Karpas-422 (cell line): ENCODE measurements around the gene CHURC1. TPM values are rescaled to one million over a fixed set of nuclear protein-coding genes. Genes with fewer than 3 reads are reported as not detected.

Experiments
- DNase-seq: peaks from one replicate; pipeline ENCODE4 v3.0.0-alpha.2; 2015
- H2AFZ ChIP-seq: fragments of 200-600 bp; sonication (generic); 2 replicates; pipeline ENCODE4 v1.6.1; 2014; ENCODE audit warnings: antibody characterized with exemption, low read length, mixed read lengths
- H3K27ac ChIP-seq: fragments of 200-600 bp; sonication (generic); 2 replicates; pipeline ENCODE4 v1.5.1; 2014; ENCODE audit warnings: mild to moderate bottlenecking, low read length, moderate library complexity
- H3K27me3 ChIP-seq: fragments of 200-600 bp; sonication (generic); 2 replicates; pipeline ENCODE4 v1.6.1; 2014; ENCODE audit warnings: low read length, mixed read lengths
- H3K36me3 ChIP-seq: fragments of 200-600 bp; sonication (generic); 2 replicates; pipeline ENCODE4 v1.6.1; 2014; ENCODE audit warnings: low read length, mixed read lengths; ENCODE audit not compliant: insufficient read depth
- H3K4me1 ChIP-seq: fragments of 200-600 bp; sonication (generic); 2 replicates; pipeline ENCODE4 v1.6.1; 2014; ENCODE audit warnings: mild to moderate bottlenecking, low read length, mixed read lengths
- H3K4me2 ChIP-seq: fragments of 200-600 bp; sonication (generic); 2 replicates; pipeline ENCODE4 v1.6.1; 2014; ENCODE audit warnings: low read length, low read depth, mild to moderate bottlenecking; ENCODE audit not compliant: poor library complexity, severe bottlenecking
- H3K4me3 ChIP-seq: fragments of 200-600 bp; sonication (generic); 2 replicates; pipeline ENCODE4 v1.5.1; 2014; ENCODE audit warnings: mild to moderate bottlenecking, antibody characterized with exemption, low read length, mixed read lengths
- H3K79me2 ChIP-seq: fragments of 200-600 bp; sonication (generic); 2 replicates; pipeline ENCODE4 v1.6.1; 2014; ENCODE audit warnings: mild to moderate bottlenecking, low read length, mixed read lengths
- H3K9ac ChIP-seq: fragments of 200-600 bp; sonication (generic); 2 replicates; pipeline ENCODE4 v1.6.0; 2014; ENCODE audit warnings: low read length
- H3K9me2 ChIP-seq: fragments of 200-600 bp; sonication (generic), shearing (Covaris generic); replicated peaks from 2 replicates; pipeline ENCODE4 v1.6.0; 2014; ENCODE audit warnings: mild to moderate bottlenecking, low read length, moderate library complexity; ENCODE audit not compliant: insufficient read depth
- H3K9me3 ChIP-seq: fragments of 300-700, 200-600 bp; sonication (generic); 2 replicates; pipeline ENCODE4 v1.6.1; 2014; ENCODE audit warnings: low read length, mixed read lengths
- H4K20me1 ChIP-seq: fragments of 200-600 bp; sonication (generic); 2 replicates; pipeline ENCODE4 v1.6.1; 2014; ENCODE audit warnings: mild to moderate bottlenecking, antibody characterized with exemption, low read length, low read depth; ENCODE audit not compliant: insufficient read depth
- total RNA-seq: library from RNA; depleted of rRNA; stranded (reverse); fragments of >200 nt; shearing (Covaris generic); gene quantifications from 2 replicates; pipeline ENCODE4 v1.2.3, GENCODE V29; 2014; ENCODE audit warnings: low replicate concordance

The CHURC1 gene
- total RNA-seq, 1 experiment from 2014 or later, result 136 TPM

DNA sequence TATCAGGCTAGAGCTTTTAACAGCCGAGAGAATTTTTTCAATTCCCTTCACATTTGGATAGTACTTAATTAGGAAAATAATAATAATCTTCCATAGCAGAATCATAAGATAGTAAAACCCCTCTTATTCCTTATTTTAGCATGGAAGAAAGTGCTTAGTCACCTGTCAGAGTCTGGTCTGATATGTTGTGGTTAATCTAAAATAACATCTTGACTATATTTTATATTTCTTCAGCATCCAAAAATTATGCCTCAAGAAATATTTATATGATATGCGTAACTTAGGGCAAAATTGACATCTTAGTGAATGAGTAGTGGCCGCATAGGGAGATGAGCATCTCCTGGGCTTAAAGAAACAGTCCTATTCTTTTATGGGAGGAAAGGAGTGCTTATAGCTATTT is 12.8 kb downstream of the CHURC1 start:
- Histone ChIP-seq H3K9me2 (no peaks in the 10 kb centered on the region), H2AFZ (no peak overlapping the region), H3K4me3 (no peak overlapping the region), H3K4me2 (no peak overlapping the region), H3K9me3 (no peaks in the 10 kb centered on the region), H3K9ac (no peak overlapping the region), H3K36me3 (peaks cover 81% of the 10 kb centered on the region), H3K27ac (no peak overlapping the region), H3K4me1 (no peaks in the 10 kb centered on the region), H4K20me1 (peaks cover 20% of the 10 kb centered on the region; the same call in 1 of the 2 replicates), H3K27me3 (no peaks in the 10 kb centered on the region), H3K79me2 (peaks cover 97% of the 10 kb centered on the region)
- DNase-seq, result no peak

GRCh38 chr14:64928239-64929013 is 14.2 kb downstream of the CHURC1 start:
- no peaks in the 10 kb centered on the region for H3K4me1 ChIP-seq
- H3K9me3 ChIP-seq, result no peaks in the 10 kb centered on the region
- H3K4me3 ChIP-seq, result no peak overlapping the region
- H3K4me2 ChIP-seq, result no peak overlapping the region
- peaks cover 17% of the 10 kb centered on the region for H4K20me1 ChIP-seq
- no peak for DNase-seq
- no peak overlapping the region for H2AFZ ChIP-seq
- H3K9ac ChIP-seq, result no peak overlapping the region
- peaks cover 95% of the 10 kb centered on the region for H3K36me3 ChIP-seq
- H3K9me2 ChIP-seq, result no peaks in the 10 kb centered on the region
- no peak overlapping the region for H3K27ac ChIP-seq
- H3K27me3 ChIP-seq, result no peaks in the 10 kb centered on the region
- peaks cover 98% of the 10 kb centered on the region for H3K79me2 ChIP-seq

- DNase-seq, result no peak
- Histone ChIP-seq H4K20me1 (peaks cover 17% of the 10 kb centered on the region), H3K4me3 (no peak overlapping the region)
Measured at GRCh38 chr14:64929014-64929359, 14.7 kb downstream of the CHURC1 start.

DNA sequence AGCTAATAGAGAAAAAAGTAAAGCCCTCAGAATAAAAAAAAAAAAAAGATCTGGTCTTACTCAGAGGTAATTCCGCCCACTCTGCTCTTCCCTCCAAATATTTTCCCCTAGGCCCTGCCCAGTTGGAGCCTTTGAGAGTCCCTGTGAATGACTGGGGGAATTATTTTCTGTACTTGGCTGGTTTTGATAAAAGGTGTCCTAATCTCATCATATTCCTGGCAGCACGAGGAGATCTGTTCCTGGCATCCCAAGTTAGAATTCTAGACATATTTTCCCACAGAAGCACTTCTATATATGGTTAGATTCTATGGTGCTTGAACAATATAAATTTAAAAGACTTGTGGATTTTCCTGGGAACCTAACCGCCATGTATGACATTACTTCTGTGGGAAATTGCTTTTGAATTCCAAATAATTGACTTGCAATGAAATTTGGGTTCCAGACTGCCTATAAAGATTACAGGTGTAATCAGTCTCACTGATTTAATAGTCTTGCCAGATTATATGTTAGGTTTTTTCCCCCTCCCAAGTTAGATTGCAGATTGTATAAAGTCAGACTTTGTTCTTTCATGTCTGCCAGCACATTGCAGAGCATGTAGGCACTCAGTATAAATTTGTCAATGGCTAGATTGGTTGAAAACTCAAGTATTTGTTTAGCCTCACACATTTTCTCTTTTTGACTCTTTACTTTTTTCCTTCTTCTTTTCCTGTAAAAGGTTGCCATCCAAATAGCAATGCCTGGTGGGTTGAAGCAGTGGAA is 16.0 kb downstream of the CHURC1 start:
- Histone ChIP-seq H3K79me2 (peaks cover 95% of the 10 kb centered on the region), H3K4me1 (no peaks in the 10 kb centered on the region), H4K20me1 (peaks cover 17% of the 10 kb centered on the region), H3K9me2 (no peaks in the 10 kb centered on the region), H3K4me3 (no peak overlapping the region), H3K36me3 (peaks cover 92% of the 10 kb centered on the region), H3K9me3 (no peaks in the 10 kb centered on the region), H2AFZ (no peak overlapping the region), H3K27me3 (no peaks in the 10 kb centered on the region), H3K9ac (no peak overlapping the region), H3K4me2 (no peak overlapping the region), H3K27ac (no peak overlapping the region)
- DNase-seq, result no peak

More at GRCh38 chr14:64929014-64929359, 14.7 kb downstream of the CHURC1 start:
- Histone ChIP-seq H3K79me2 (peaks cover 98% of the 10 kb centered on the region), H3K27me3 (no peaks in the 10 kb centered on the region), H3K9me2 (no peaks in the 10 kb centered on the region), H3K27ac (no peak overlapping the region), H3K9me3 (no peaks in the 10 kb centered on the region), H3K4me1 (no peaks in the 10 kb centered on the region), H3K9ac (no peak overlapping the region), H3K36me3 (peaks cover 95% of the 10 kb centered on the region), H3K4me2 (no peak overlapping the region), H2AFZ (no peak overlapping the region)

- no peak for DNase-seq
- Histone ChIP-seq H3K9me3 (no peaks in the 10 kb centered on the region), H3K36me3 (peaks cover 91% of the 10 kb centered on the region), H4K20me1 (peaks cover 13% of the 10 kb centered on the region), H3K4me1 (no peaks in the 10 kb centered on the region), H3K9ac (no peak overlapping the region), H3K27me3 (no peaks in the 10 kb centered on the region), H3K9me2 (no peaks in the 10 kb centered on the region), H3K79me2 (peaks cover 96% of the 10 kb centered on the region), H2AFZ (no peak overlapping the region), H3K4me2 (no peak overlapping the region), H3K27ac (no peak overlapping the region), H3K4me3 (no peak overlapping the region)
Measured at GRCh38 chr14:64931123-64931522, 16.9 kb downstream of the CHURC1 start.

GRCh38 chr14:64932231-64932630 is 18.0 kb downstream of the CHURC1 start:
- Histone ChIP-seq H3K4me1 (no peaks in the 10 kb centered on the region), H3K9me3 (no peaks in the 10 kb centered on the region), H3K79me2 (peaks cover 96% of the 10 kb centered on the region), H3K9ac (no peak overlapping the region), H3K4me2 (no peak overlapping the region), H3K27me3 (no peaks in the 10 kb centered on the region), H2AFZ (no peak overlapping the region), H3K27ac (no peak overlapping the region), H3K4me3 (no peak overlapping the region), H3K9me2 (no peaks in the 10 kb centered on the region), H3K36me3 (peaks cover 91% of the 10 kb centered on the region), H4K20me1 (peaks cover 6% of the 10 kb centered on the region)
- no peak for DNase-seq

GRCh38 chr14:64934338-64934929 is 20.2 kb downstream of the CHURC1 start:
- peaks cover 72% of the 10 kb centered on the region for H3K36me3 ChIP-seq
- H3K27ac ChIP-seq, result no peak overlapping the region
- no peak overlapping the region for H3K9ac ChIP-seq
- no peak overlapping the region for H3K4me3 ChIP-seq
- H3K4me1 ChIP-seq, result no peaks in the 10 kb centered on the region
- H3K9me3 ChIP-seq, result no peaks in the 10 kb centered on the region
- H3K27me3 ChIP-seq, result no peaks in the 10 kb centered on the region
- peaks cover 86% of the 10 kb centered on the region for H3K79me2 ChIP-seq
- H2AFZ ChIP-seq, result no peak overlapping the region
- no peak overlapping the region for H3K4me2 ChIP-seq
- no peaks in the 10 kb centered on the region for H3K9me2 ChIP-seq
- no peak for DNase-seq
- peaks cover 6% of the 10 kb centered on the region; the same call in 1 of the 2 replicates for H4K20me1 ChIP-seq

GRCh38 chr14:64935508-64935907 is 21.3 kb downstream of the CHURC1 start:
- Histone ChIP-seq H3K27ac (no peak overlapping the region), H3K4me1 (no peaks in the 10 kb centered on the region), H3K4me2 (no peak overlapping the region), H3K4me3 (no peak overlapping the region), H3K79me2 (peaks cover 75% of the 10 kb centered on the region), H3K9me3 (no peaks in the 10 kb centered on the region), H3K9ac (no peak overlapping the region), H3K36me3 (peaks cover 61% of the 10 kb centered on the region), H4K20me1 (peaks cover 6% of the 10 kb centered on the region; the same call in 1 of the 2 replicates), H2AFZ (no peak overlapping the region), H3K27me3 (no peaks in the 10 kb centered on the region), H3K9me2 (no peaks in the 10 kb centered on the region)
- no peak for DNase-seq
